Testis (tissue), 2 donors: Measurements from ENCODE around the gene INPP4A.

Experiments
- CTCF ChIP-seq, 3 experiments: fragments of 450-650 bp in 2 of 3; fragments of 200-600 bp in 1 of 3; sonication (generic) in 1 of 3; IDR thresholded peaks; one replicate each; pipeline ENCODE4 v1.5.1; 2016 to 2019; ENCODE audit warnings: antibody characterized with exemption in 3 of 3, mild to moderate bottlenecking in 2 of 3, moderate library complexity in 1 of 3
- POLR2A ChIP-seq: fragments of 450-650 bp; IDR thresholded peaks from one replicate; pipeline ENCODE4 v1.6.1; 2017; ENCODE audit warnings: antibody characterized with exemption, mild to moderate bottlenecking, moderate library complexity

- TF ChIP-seq CTCF (IDR thresholded peaks at IDR 0.05) (no peak), POLR2A (no peak)
These were observed 32.8 kb downstream of the INPP4A start for GRCh38 chr2:98477506-98477905.
